ENCODE measurements around the gene CETP.

CETP gene

DNA sequence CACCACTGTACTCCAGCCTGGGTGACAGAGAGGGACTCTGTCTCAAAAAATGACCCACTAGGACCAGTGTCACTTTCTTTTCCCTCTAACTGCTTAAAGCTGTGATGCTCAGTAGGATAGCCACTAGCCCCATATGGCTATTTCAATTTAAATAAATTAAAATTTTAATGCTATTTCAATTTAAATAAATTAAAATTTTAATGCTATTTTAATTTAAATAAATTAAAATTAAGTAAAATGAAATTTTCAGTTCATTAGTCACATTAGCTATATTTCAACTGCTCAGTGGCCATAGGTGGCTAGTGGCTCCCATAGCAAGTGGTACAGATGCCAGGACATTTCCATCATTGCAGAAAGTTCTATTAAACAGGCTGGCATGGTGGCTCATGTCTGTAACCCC is 70.6 kb downstream of the CETP start:
- no peaks in the 10 kb centered on the region for H3K27me3 Mint-ChIP-seq (ENCODE audit: low read depth)
- peaks cover 47% of the 10 kb centered on the region for H3K4me1 Mint-ChIP-seq (ENCODE audit: low read depth)
- no peaks in the 10 kb centered on the region for H3K9me3 Mint-ChIP-seq
- H3K36me3 Mint-ChIP-seq (ENCODE audit: low read depth), result peaks cover 71% of the 10 kb centered on the region
- no peak overlapping the region for H3K4me3 Mint-ChIP-seq
- no peak overlapping the region for H3K27ac Mint-ChIP-seq

DNA sequence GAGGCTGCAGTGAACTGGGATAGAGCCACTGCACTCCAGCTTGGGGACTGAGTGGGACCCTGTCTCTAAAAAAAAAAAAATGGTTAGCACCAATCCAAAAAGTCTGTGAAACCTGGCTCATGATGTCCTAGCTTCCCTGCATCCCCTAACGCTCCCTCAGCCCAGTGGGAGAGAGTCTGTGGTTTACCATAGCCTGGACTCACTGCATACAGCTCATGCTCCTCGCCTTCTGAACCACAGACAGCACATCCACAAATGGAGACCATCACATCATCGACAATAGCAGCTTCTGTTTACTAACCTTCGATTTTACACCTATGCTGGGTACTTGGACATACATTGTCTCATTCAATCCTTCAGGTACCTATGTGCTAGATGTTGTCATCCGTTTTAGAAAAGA is 71.2 kb downstream of the CETP start:
- Mint-ChIP-seq H3K4me1 (ENCODE audit: low read depth) (peaks cover 47% of the 10 kb centered on the region), H3K36me3 (ENCODE audit: low read depth) (peaks cover 72% of the 10 kb centered on the region), H3K27ac (no peak overlapping the region), H3K9me3 (no peaks in the 10 kb centered on the region), H3K27me3 (ENCODE audit: low read depth) (no peaks in the 10 kb centered on the region), H3K4me3 (no peak overlapping the region)

Measured in T-helper 1 cell treated with Interleukin-12 subunit alpha and Interleukin-12 subunit beta and Interleukin-4 antibody, amounts not matched to agents 30 μg/mL and 1 μg/mL, for 36 hours (primary cell).